Stimulated activated CD4-positive, alpha-beta T cell treated with anti-CD3 and anti-CD28 coated beads, Interleukin-12 subunit alpha, Interleukin-12 subunit beta, amount 100 ng/mL, for 48 hours (primary cell): ENCODE data around the gene WDHD1.
A peak's percentile ranks its signal among the peaks of the same experiment; 100 is the strongest.
"Not testable (repeated sequence)": the region's sequence is repeated elsewhere in the genome, so short reads cannot be mapped to it uniquely, and the experiment has no call there.

Experiments
- DNase-seq, 3 donors: peaks; one replicate each; pipeline ENCODE4 v3.0.0-alpha.2; 2020; ENCODE audit warnings: low read depth in 2 of 3, low spot score in 1 of 3

Gene WDHD1, protein sequence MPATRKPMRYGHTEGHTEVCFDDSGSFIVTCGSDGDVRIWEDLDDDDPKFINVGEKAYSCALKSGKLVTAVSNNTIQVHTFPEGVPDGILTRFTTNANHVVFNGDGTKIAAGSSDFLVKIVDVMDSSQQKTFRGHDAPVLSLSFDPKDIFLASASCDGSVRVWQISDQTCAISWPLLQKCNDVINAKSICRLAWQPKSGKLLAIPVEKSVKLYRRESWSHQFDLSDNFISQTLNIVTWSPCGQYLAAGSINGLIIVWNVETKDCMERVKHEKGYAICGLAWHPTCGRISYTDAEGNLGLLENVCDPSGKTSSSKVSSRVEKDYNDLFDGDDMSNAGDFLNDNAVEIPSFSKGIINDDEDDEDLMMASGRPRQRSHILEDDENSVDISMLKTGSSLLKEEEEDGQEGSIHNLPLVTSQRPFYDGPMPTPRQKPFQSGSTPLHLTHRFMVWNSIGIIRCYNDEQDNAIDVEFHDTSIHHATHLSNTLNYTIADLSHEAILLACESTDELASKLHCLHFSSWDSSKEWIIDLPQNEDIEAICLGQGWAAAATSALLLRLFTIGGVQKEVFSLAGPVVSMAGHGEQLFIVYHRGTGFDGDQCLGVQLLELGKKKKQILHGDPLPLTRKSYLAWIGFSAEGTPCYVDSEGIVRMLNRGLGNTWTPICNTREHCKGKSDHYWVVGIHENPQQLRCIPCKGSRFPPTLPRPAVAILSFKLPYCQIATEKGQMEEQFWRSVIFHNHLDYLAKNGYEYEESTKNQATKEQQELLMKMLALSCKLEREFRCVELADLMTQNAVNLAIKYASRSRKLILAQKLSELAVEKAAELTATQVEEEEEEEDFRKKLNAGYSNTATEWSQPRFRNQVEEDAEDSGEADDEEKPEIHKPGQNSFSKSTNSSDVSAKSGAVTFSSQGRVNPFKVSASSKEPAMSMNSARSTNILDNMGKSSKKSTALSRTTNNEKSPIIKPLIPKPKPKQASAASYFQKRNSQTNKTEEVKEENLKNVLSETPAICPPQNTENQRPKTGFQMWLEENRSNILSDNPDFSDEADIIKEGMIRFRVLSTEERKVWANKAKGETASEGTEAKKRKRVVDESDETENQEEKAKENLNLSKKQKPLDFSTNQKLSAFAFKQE

DNA sequence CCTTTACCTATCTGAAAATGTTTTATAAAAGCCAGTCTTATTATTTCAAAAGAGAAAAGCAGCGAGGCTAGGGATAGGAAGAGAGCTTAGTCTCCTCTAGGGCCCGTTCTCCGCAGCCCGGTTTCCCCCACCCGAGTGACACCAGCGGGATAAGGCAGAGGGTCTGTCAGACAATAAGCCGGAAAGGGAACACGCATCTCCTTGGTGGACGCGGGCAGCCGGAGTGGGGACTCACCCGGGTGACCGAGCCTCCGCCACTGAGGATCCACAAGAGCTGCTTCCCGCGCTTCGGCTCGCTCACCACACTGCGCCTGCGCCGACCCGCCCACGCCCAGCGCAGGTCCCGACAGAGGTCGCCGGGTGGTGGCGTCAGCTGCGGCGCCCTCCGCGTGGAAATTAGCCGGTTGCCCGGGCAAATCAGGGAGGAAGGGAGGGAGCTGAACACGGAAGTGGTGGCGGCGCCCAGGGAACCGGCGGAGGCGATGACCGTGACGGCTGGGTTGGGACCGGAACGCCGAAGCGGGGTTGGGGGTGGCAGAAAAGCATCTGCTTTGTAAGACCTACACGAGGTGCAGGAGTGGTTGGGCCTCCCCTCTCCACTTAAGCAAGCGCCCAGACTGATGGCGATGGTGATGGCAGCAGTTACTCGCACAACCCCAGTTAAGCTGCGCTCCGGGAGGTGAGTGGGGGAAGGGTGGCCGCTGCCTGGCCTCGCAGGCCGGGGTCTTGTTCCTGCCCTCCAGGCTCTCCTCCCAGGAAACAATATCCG lies at the start of gene WDHD1, which contains the start of gene SOCS4:
TSS of gene WDHD1 (minus strand) at position 307 of the 769 bp plus-strand sequence. CDS start 312 bp downstream, outside the sequence.
TSS of gene SOCS4 (plus strand) at position 444 of the 769 bp plus-strand sequence. CDS start 15,806 bp downstream, outside the sequence.
- DNase-seq = peak; percentile 96 to 97 (median 96)

DNA sequence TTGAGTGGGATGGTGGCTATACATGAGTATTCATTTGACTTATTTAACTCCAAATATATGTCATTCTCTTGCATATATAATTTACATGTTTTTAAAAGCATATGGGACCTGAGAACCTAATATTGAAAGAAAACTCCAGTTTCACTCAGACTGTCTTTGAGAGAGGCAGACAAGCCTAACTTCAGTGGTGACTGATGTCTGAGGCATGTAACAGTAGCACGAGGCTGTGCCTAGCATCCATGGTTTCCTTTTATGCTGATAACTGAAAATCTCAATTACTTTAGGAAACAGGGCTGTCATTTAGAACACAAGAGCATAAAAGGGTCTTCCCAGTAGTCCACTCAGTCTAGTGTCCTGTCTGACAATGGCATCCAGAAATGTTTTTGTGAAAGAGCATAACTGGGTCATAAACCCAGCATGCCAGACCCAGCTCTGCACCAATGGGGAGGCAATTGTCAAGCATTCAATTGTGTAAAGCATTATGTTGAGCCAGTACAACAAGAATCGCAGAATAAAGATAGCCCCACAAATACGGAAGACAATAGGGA lies 48.8 kb upstream of the WDHD1 start:
- DNase-seq = no peak

DNA sequence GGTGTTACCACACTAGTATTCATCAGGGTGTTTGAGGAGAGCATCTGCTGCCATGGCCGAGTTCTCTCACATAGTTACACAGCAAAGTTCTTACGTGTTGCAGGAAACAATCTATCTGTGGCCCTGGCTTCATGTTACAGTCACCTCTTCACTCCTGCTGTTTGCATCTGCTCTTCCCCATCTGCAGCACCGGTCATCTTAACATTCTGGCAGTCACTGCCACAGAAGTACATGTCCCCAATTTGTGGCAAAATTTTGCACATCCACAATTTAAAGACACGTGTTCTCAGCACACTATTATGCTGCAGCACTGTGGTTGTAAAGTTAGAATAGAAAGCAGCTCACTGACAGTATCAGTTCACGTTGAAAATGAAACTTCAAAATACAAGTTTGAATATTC lies 47.8 kb upstream of the WDHD1 start:
- DNase-seq = no peak

DNA sequence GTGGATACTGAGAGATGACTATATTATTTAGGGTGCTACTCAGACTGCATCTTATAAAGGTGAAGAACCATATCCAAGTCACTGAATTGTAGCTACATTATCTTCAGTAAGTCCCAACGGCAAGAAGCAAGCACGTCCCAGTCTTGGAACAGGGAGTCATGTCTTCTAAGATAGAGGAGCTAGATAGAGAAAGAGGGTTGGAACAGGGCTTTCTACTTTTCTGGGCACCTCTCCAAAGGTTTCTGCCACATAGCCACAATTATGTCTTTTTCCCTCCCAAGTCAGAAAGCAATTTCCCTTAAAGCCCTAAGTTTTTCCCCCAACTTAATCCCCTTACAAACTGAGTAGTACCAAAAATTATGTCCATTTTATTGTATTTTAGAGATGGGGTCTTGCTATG lies 47.0 kb upstream of the WDHD1 start:
- no peak for DNase-seq

DNA sequence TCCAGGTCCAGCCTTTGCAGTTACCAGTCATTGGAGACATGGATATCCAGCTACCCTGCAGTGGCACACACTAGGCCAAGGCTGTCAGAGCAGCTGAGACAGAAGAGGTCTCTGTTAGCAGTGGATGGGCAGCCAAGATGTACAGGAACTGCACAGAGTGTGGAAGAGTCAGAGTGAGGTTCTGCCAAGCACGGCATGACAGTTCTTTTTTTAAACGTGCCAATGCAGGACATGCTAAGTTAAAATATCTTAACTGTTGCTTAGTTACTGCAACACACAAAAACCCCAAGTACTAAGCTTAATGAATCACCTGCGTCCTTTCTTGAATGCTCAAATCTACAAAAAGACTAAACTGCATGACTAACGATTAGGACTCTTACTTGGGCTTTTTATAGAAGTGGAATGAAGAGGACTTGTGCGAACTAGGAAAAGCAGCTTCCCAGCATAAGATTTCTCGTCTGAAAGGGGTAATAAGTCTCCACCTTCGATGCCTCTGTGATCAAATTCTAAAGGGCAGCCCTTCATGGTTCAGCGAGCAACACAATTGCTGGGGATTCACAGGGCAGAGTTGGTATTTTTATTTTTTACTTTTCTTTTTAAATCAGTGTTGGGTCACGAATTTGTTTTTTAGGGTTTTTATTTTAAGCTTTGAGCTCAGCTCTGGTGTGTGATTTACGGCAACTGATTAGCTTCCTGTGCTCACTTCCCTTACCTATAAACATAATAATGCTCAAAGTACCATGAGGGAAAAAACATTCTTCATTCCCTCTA lies 45.2 kb upstream of the WDHD1 start:
- peak in 1 of 3 donors; percentile 14 for DNase-seq

DNA sequence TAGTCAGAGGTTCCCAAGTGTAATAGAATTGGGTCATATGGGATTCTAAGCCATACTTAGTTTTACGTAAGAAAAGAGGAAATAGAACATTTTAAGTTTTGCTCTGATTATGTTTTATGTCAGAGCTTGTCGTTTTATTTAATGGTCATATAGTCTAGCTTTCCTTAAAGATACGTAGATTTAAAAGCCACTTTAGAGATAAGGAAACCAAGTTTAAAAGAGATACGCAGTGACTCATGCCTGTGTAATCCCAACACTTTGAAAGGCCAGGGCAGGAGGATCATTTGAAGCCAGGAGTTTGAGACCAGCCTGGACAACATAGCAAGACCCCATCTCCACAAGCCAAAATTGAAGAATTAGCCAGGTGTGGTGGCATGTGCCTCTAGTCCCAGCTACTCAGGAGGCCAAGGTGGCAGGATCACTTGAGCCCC lies 44.1 kb upstream of the WDHD1 start:
- no peak for DNase-seq

DNA sequence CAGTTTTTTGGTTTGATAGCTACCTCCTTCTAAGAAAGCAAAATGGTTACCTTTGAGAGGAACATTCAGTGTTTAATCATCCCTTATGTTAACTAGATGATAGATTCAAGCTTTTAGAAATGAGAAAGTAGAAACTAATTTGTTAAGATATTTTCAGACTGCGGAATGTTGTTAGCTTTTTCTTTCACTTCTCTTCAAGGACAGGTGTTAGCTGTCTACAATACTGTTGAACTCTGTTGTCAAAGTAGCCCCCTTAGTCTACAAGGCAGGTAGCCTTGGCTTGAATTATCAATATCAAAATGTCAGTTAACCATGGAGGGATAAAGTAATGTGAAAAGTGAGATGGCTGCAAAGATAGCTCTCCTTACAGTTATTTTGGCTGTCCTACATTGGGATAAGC lies 39.3 kb upstream of the WDHD1 start:
- DNase-seq = no peak

DNA sequence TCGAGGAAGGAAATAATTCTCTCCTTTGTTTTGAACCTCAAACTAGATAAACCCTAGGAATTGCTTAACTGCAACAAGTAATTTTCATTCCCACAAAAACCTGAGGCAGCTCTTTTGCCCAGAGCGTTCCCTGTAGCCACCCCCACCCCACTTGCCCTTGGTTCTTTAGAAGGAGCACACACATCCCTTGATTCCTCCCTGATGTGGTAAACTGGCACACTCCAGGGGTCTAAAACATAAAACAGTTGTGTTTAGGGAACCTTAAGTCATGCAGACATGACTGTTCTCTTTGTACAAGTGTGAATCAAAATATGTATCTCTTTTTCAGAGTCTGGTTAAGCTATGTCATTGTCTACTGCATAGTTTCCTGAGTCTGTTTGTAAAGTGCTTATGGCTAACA lies 38.5 kb upstream of the WDHD1 start:
- DNase-seq = no peak

DNA sequence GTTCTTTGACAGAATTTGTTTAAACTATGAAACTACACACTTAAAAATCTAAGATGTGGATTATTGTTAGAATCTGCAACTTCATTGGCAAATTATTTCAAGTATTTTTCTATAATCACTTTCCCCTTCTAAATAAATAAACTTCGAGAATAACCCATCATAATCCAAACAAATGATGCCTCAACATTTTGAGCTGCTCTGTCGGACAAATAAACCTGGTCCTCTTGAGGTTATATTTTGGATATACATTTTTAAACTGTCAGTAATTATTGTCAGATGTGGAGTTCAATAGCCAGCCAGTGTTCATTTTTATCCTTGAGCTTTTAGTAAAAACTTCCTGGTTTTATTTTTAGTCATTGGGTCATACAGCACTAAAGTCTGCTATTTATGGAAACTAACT lies 38.0 kb upstream of the WDHD1 start:
- DNase-seq = not testable (repeated sequence)

DNA sequence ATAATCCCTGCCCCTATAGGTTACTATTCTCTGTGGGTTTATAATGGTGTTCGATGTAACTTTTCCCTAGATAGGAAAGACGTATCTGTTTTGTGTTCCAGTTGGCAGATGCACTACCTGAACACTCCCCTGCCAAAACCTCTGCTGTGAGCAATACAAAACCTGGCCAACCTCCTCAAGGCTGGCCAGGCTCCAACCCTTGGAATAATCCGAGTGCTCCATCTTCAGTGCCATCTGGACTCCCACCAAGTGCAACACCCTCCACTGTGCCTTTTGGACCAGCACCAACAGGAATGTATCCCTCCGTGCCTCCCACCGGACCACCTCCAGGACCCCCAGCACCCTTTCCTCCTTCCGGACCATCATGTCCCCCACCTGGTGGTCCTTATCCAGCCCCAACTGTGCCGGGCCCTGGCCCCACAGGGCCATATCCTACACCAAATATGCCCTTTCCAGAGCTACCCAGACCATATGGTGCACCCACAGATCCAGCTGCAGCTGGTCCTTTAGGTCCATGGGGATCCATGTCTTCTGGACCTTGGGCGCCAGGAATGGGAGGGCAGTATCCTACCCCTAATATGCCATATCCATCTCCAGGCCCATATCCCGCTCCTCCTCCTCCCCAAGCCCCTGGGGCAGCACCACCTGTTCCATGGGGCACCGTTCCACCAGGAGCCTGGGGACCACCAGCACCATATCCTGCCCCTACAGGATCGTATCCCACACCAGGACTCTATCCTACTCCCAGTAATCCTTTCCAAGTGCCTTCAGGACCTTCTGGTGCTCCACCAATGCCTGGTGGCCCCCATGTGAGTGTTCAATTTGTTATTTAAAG lies 35.8 kb upstream of the WDHD1 start:
- DNase-seq = no peak

DNA sequence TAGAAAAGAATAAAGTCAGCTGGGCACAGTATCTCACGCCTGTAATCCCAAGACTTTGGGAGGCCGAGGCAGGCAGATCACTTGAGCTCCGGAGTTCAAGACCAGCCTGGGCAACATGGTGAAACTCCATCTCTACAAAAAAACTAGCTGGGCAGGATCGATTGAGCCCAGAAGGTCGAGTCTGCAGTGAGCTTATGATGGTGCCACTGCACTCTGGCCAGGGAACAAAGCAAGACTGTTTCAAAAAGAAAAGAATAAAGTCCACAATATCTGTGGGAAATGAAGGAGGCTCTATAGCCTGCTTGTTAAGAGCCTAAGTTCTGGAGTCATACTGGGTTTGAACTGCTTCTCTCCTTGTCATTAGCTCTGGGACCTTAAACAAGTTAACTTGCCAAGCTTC lies 32.4 kb upstream of the WDHD1 start:
- no peak for DNase-seq

DNA sequence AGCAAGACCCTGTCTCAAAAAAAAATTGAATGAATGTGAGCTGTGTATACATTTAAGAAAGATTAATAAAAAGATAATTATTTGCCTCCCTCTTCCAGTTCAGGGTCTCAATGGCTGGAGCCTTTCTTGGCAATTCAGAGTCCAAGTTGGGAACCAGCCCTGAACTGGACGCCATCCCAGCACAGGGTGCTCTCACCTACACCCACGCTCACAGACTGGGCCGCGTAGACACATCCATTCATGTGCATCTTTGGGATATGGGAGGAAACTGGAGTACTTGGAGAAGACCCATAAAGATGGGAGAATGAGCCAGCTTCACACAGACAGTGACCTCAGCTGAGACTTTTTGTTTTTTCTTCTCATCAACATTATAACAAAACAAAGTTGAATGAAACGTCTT lies 31.0 kb upstream of the WDHD1 start:
- DNase-seq = no peak

DNA sequence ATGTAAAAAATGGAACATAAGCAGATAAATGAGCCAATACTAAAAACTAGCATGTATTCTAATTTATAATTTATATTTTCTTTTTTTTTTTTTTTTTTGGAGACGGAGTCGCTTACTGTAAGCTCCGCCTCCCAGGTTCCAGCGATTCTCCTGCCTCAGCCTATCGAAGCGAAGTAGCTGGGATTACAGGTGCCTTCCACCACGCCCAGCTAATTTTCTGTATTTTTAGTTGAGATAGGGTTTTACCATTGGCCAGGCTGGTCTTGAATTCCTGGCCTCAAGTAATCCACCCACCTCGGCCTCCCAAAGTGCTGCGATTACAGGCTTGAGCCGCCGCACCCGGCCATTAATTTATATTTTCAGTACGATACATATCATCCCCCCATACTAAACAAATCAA lies 27.2 kb upstream of the WDHD1 start:
- no peak for DNase-seq

DNA sequence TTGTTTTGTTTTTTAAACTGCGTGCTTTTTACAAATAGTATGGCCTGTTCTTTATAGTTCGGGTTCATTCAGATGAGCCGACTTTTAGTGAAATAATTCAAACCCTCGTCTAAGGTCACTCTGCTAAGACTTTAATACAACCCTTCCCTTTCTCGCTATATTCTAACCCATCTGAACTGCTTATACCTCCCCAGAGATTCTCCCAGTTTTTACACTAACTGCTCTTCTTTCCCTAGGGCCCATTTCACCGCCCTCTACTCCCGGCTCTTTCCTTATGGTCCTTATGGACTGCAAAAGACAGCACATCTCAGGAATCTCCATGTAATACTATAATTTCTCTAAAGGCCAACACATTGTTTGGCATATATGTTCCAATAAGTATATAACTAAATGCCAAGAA lies 26.6 kb upstream of the WDHD1 start:
- DNase-seq = no peak

DNA sequence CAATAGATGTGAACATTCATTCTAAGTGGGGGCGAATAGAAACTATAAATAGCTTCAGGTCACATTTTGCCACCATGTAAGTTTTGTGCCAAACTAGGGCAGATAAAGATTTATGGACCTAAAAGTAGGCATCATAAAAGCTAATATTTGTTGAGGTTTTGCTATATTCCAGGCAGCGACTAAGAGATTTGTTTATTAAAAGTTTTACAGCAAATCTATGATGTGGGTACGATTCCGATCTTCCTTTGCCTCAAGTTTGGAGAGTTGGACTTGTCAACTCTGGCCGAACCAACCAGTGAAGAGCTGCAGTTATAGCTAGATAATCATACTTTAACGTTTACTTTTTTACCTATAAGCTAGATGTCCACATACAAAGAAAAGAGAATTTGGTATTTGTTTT lies 26.1 kb upstream of the WDHD1 start:
- no peak for DNase-seq

DNA sequence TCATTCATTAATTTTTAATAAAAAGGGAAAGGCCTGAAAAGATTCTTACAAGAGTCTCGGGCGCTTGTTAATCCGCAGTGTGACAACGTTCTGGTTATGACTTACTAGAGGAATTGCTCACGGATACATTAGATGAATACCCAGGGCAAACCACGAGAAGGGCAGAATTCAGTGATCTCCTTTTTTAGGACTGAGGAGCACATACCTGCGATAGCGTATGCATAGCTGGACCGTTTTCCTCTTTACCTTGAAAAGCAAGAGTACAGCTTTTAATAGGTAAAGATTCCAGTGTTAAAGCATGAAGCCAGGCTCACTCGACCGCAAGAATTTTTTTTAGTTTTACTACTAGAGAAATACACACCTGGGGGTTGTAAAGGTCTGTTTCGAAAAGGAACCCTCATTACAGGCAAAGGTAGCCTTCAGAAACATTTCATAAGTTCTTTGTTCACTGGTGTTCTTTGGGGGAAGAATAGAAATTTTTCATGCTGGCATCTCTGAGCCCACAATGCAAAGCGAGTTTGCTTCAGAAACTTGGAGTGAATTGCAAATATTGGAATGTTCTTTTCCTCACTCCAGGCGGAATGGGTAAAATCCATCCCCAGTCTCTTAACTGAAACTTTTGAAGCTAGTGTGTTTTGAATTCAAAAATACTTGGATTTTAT lies 25.5 kb upstream of the WDHD1 start:
- no peak for DNase-seq

DNA sequence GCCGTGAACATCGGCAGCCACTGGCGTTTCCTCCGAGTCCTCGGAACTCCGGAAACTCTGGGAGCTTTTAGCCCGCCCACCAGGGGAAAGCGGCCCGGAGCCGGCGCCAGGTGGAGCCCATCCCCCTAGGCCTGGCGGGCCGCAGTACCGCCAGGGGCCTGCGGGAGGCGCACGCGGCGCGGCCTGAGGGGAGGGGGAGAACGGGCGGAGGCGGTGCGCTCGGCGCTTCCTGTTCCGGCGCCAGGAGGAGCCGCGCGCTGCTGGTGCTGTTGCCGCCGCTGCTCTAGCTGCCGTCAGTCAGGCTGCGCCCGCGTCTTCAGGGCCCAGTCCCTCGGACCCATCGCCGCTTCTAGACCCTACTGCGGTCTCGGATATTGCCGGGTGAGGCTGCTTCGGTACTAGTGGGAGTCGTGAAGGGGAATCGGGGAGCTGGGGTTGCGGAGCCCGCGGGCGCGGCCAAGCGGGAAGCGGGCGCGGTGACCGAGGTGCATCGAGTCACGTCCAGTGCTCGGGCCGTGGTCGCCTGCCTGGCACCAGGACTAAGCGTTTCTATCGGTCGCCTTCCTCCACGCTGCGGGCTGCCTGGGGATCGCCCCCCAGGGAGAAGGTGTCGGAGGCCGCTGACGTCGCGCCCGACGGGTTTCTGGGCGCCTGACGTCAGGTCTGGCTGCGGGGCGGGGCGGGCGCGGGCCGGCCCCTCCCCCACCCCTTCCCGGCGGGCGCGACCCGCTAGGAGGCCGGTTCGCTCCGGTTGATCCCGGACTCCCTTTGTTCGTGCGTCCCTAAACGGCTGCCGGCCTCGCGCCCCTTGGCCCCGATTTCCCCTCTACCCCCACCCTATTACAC lies 24.7 kb upstream of the WDHD1 start, which contains the start of gene MAPK1IP1L:
TSS of gene MAPK1IP1L (plus strand) at position 225 of the 846 bp plus-strand sequence. CDS start 10,037 bp downstream, outside the sequence.
- DNase-seq = peak; percentile 82 to 88 (median 86)
